ENCODE results near the gene ACTR3C. TPM values are rescaled to one million over a fixed set of nuclear protein-coding genes. Genes with fewer than 3 reads are reported as not detected.

ACTR3C gene
- total and polyA plus RNA-seq, 10 of the 15 experiments (the other 5 are each of a cell fraction or from before 2014, with no cell fraction given): 2.0 to 10.2 (median 6.3) TPM

GRCh38 chr7:150334108-150334507 is 10.8 kb upstream of the ACTR3C start:
- ChIA-PET RAD21 (ENCODE audit: unreplicated experiment) (no interaction called here), CTCF (no interaction called here), SMC1A (ENCODE audit: uncharacterized antibody, unreplicated experiment) (no interaction called here), POLR2A (no interaction called here)
- Histone ChIP-seq H3K79me2 (ENCODE audit: control insufficient read depth, insufficient read depth, low read length) (no peaks in the 10 kb centered on the region), H3K27me3 (replicated peaks in 1 of 2; ENCODE audit: control insufficient read depth in 2 of 2, insufficient read depth in 2 of 2, low read length in 1 of 2) (no peaks in the 10 kb centered on the region), H3K4me3 (no peak overlapping the region), H3K36me3 (ENCODE audit: control insufficient read depth in 2 of 2, insufficient read depth in 2 of 2, low read length in 1 of 2) (peaks cover 6 to 11% of the 10 kb centered on the region in 2 experiments), H3K4me2 (ENCODE audit: control insufficient read depth, insufficient read depth) (no peak overlapping the region), H3K27ac (ENCODE audit: control insufficient read depth, insufficient read depth) (no peak overlapping the region), H3K9ac (ENCODE audit: control insufficient read depth, insufficient read depth, low read length) (no peak overlapping the region), H2AFZ (ENCODE audit: control insufficient read depth, low read depth, low read length) (no peak overlapping the region), H4K20me1 (ENCODE audit: control insufficient read depth, insufficient read depth) (no peaks in the 10 kb centered on the region), H3K9me3 (replicated peaks; ENCODE audit: control insufficient read depth, insufficient read depth, low read length) (no peaks in the 10 kb centered on the region), H3K4me1 (ENCODE audit: control insufficient read depth, insufficient read depth, low read length) (no peaks in the 10 kb centered on the region)
- FAIRE-seq (no peak), ATAC-seq (no peak), DNase-seq (ENCODE audit: low read depth, low spot score) (no peak)
- intact Hi-C loops (cut with micrococcal nuclease; ENCODE audit: unreplicated experiment) (no loop called here), in situ Hi-C loops (cut with MboI) (no loop called here)
- 84% methylated on average over 8 of the region's 8 CpGs for WGBS (ENCODE audit: insufficient coverage, insufficient replicate concordance, low lambda C conversion rate, missing lambda C conversion rate)
- BruUV-seq (replicated peaks): no TSS peak
- TF ChIP-seq BCL11A (IDR thresholded peaks at IDR 0.05; ENCODE audit: low read depth, low read length) (no peak), SRF (IDR thresholded peaks at IDR 0.05; ENCODE audit: low read depth in 2 of 2, low read length in 2 of 2) (no peak), TCF7 (IDR thresholded peaks at IDR 0.05; ENCODE audit: borderline replicate concordance) (no peak), HDGF (IDR thresholded peaks at IDR 0.05) (no peak), CHD4 (IDR thresholded peaks at IDR 0.05) (no peak), CHD1 (IDR thresholded peaks at IDR 0.05; ENCODE audit: low read depth, low read length) (no peak)

- BruUV-seq (replicated peaks): no TSS peak
- no peak for FAIRE-seq
- RAD21 ChIA-PET (ENCODE audit: unreplicated experiment): no interaction called here
- TF ChIP-seq HCFC1 (IDR thresholded peaks at IDR 0.05; ENCODE audit: low read length) (no peak), PBX3 (IDR thresholded peaks at IDR 0.05; ENCODE audit: insufficient replicate concordance, low read depth, low read length) (no peak), PML (IDR thresholded peaks at IDR 0.05; ENCODE audit: low read length) (no peak), SREBF1 (IDR thresholded peaks at IDR 0.05; ENCODE audit: low read length) (no peak), CTCF (IDR thresholded peaks at IDR 0.05 in 2 of 3, conservative IDR thresholded peaks at IDR 0.05 in 1 of 3; ENCODE audit: control insufficient read depth in 2 of 3, extremely low read depth in 1 of 3, insufficient read depth in 1 of 3, low read depth in 3 of 3, low read length in 3 of 3) (no peak), MEF2A (IDR thresholded peaks at IDR 0.05; ENCODE audit: insufficient read depth, low read depth, low read length) (no peak), MTA2 (IDR thresholded peaks at IDR 0.05; ENCODE audit: low read depth) (no peak), ZBTB11 (CRISPR knock-in tag; IDR thresholded peaks at IDR 0.05) (no peak)
Observed at GRCh38 chr7:150333659-150334058, 10.3 kb upstream of the ACTR3C start.

More at GRCh38 chr7:150333659-150334058, 10.3 kb upstream of the ACTR3C start:
- no peak overlapping the region for H3K27ac ChIP-seq (ENCODE audit: control insufficient read depth, insufficient read depth)
- no peak overlapping the region for H3K4me3 ChIP-seq
- no peaks in the 10 kb centered on the region for H4K20me1 ChIP-seq (ENCODE audit: control insufficient read depth, insufficient read depth)
- H3K79me2 ChIP-seq (ENCODE audit: control insufficient read depth, insufficient read depth, low read length): no peaks in the 10 kb centered on the region
- 90% methylated on average over 10 of the region's 10 CpGs for WGBS (ENCODE audit: insufficient coverage, insufficient replicate concordance, low lambda C conversion rate, missing lambda C conversion rate)
- intact Hi-C loops (cut with micrococcal nuclease; ENCODE audit: unreplicated experiment): no loop called here
- H2AFZ ChIP-seq (ENCODE audit: control insufficient read depth, low read depth, low read length): no peak overlapping the region
- H3K27me3 ChIP-seq (replicated peaks in 1 of 2; ENCODE audit: control insufficient read depth in 2 of 2, insufficient read depth in 2 of 2, low read length in 1 of 2): no peaks in the 10 kb centered on the region
- H3K4me1 ChIP-seq (ENCODE audit: control insufficient read depth, insufficient read depth, low read length): no peaks in the 10 kb centered on the region
- ATAC-seq: no peak
- ChIA-PET CTCF (no interaction called here), POLR2A (no interaction called here), SMC1A (ENCODE audit: uncharacterized antibody, unreplicated experiment) (no interaction called here)
- H3K36me3 ChIP-seq (ENCODE audit: control insufficient read depth in 2 of 2, insufficient read depth in 2 of 2, low read length in 1 of 2): peaks cover 11% of the 10 kb centered on the region in 2 experiments
- in situ Hi-C loops (cut with MboI): no loop called here
- no peak for DNase-seq (ENCODE audit: low read depth, low spot score)
- no peak overlapping the region for H3K4me2 ChIP-seq (ENCODE audit: control insufficient read depth, insufficient read depth)
- no peaks in the 10 kb centered on the region for H3K9me3 ChIP-seq (replicated peaks; ENCODE audit: control insufficient read depth, insufficient read depth, low read length)
- H3K9ac ChIP-seq (ENCODE audit: control insufficient read depth, insufficient read depth, low read length): no peak overlapping the region
